NCI-H345 (cell line): ENCODE measurements around the gene ZNF827.

Experiments
- DNase-seq: peaks from one replicate; lab custom pipeline; 2025; lab: John Stamatoyannopoulos, UW

ZNF827 gene

GRCh38 chr4:145938618-145939440, at the start of gene ZNF827:
TSS of gene ZNF827 (minus strand) at chr4:145938823. CDS start at chr4:145938407, 416 bp downstream.
- DNase-seq, result peak; percentile 42

- DNase-seq, result no peak
These were observed 45.9 kb upstream of the ZNF827 start for GRCh38 chr4:145984563-145984962.

- no peak for DNase-seq
These were observed 44.2 kb upstream of the ZNF827 start for GRCh38 chr4:145982791-145983190.

GRCh38 chr4:145979160-145979559, 40.5 kb upstream of the ZNF827 start:
- DNase-seq, result no peak

- DNase-seq, result no peak
These were observed 38.1 kb upstream of the ZNF827 start for GRCh38 chr4:145976680-145977079.

GRCh38 chr4:145960012-145960411, 21.4 kb upstream of the ZNF827 start:
- no peak for DNase-seq

GRCh38 chr4:145957302-145957701, 18.7 kb upstream of the ZNF827 start:
- DNase-seq, result no peak

- DNase-seq, result peak; percentile 4
These were observed 17.8 kb upstream of the ZNF827 start for GRCh38 chr4:145956288-145956890.

GRCh38 chr4:145954924-145955339, 16.3 kb upstream of the ZNF827 start:
- DNase-seq, result no peak

- no peak for DNase-seq
These were observed 13.3 kb upstream of the ZNF827 start for GRCh38 chr4:145951931-145952330.

GRCh38 chr4:145945431-145946155, 7.0 kb upstream of the ZNF827 start:
- DNase-seq, result no peak

- no peak for DNase-seq
These were observed 6.3 kb upstream of the ZNF827 start for GRCh38 chr4:145944886-145945285.

GRCh38 chr4:145939856-145940255, 1.2 kb upstream of the ZNF827 start:
- DNase-seq, result no peak

GRCh38 chr4:145939441-145939750, 773 bp upstream of the ZNF827 start:
- no peak for DNase-seq

- DNase-seq, result peak; percentile 12
These were observed 532 bp downstream of the ZNF827 start for GRCh38 chr4:145937971-145938611.

GRCh38 chr4:145936997-145937901, 1.4 kb downstream of the ZNF827 start:
- peak; percentile 41 for DNase-seq

GRCh38 chr4:145936142-145936996, 2.3 kb downstream of the ZNF827 start:
- peak; percentile 53 for DNase-seq

GRCh38 chr4:145935253-145936141, 3.1 kb downstream of the ZNF827 start:
- no peak for DNase-seq

GRCh38 chr4:145934434-145935047, 4.1 kb downstream of the ZNF827 start:
- no peak for DNase-seq
